Fibroblast of skin of left quadriceps (primary cell): Measurements from ENCODE around the gene KRTAP9-9.
"Not testable (repeated sequence)": the region's sequence is repeated elsewhere in the genome, so short reads cannot be mapped to it uniquely, and the experiment has no call there.

Source experiments
- DNase-seq, 2 experiments: peaks; one replicate each; pipeline ENCODE4 v3.0.0-alpha.2; 2013; ENCODE audit warnings: low read depth in 2 of 2

KRTAP9-9 gene

GRCh38 chr17:41265078-41265477 is 9.9 kb downstream of the KRTAP9-9 start, which contains the start of gene KRTAP9-6:
Gene KRTAP9-6, plus strand, starts transcription at chr17:41265378. Its CDS starts 0 bp downstream, at chr17:41265378.
- DNase-seq: no peak

GRCh38 chr17:41267711-41268110 is 12.5 kb downstream of the KRTAP9-9 start:
- no peak for DNase-seq

GRCh38 chr17:41271323-41271722 is 16.1 kb downstream of the KRTAP9-9 start:
- not testable (repeated sequence) for DNase-seq

GRCh38 chr17:41271858-41272257 is 16.7 kb downstream of the KRTAP9-9 start:
- no peak for DNase-seq

- not testable (repeated sequence) for DNase-seq
These were observed 20.5 kb downstream of the KRTAP9-9 start, which contains the start of gene KRTAP9-7 for GRCh38 chr17:41275648-41276190. Gene KRTAP9-7, plus strand, starts transcription at chr17:41275698. Its CDS starts 0 bp downstream, at chr17:41275698.

- no peak for DNase-seq
These were observed 23.2 kb downstream of the KRTAP9-9 start for GRCh38 chr17:41278176-41278955.

- DNase-seq: peak; percentile 95 to 97
These were observed 28.9 kb downstream of the KRTAP9-9 start for GRCh38 chr17:41284043-41284442.

- DNase-seq: no peak
These were observed 29.4 kb downstream of the KRTAP9-9 start for GRCh38 chr17:41284546-41284945.

- DNase-seq: no peak
These were observed 31.9 kb downstream of the KRTAP9-9 start for GRCh38 chr17:41287050-41287449.

- DNase-seq: peak; percentile 66 to 69
These were observed 38.8 kb downstream of the KRTAP9-9 start for GRCh38 chr17:41294016-41294415.

GRCh38 chr17:41296846-41297245 is 41.7 kb downstream of the KRTAP9-9 start:
- no peak for DNase-seq

- no peak for DNase-seq
These were observed 43.4 kb downstream of the KRTAP9-9 start for GRCh38 chr17:41298458-41299135.

GRCh38 chr17:41301204-41301790 is 46.1 kb downstream of the KRTAP9-9 start:
- no peak for DNase-seq

- DNase-seq: no peak
These were observed 47.0 kb downstream of the KRTAP9-9 start, which contains the start of gene KRTAP29-1 for GRCh38 chr17:41301916-41302901. Gene KRTAP29-1, minus strand, starts transcription at chr17:41302851. Its CDS starts 0 bp downstream, at chr17:41302851.

GRCh38 chr17:41302981-41303380 is 47.8 kb downstream of the KRTAP9-9 start:
- DNase-seq: no peak

GRCh38 chr17:41304091-41304490 is 48.9 kb downstream of the KRTAP9-9 start:
- no peak for DNase-seq
